Measurements from ENCODE around the gene MAPT.

- TF ChIP-seq POLR2A (IDR thresholded peaks at IDR 0.05; ENCODE audit: low read depth) (no peak), EP300 (IDR thresholded peaks at IDR 0.05) (no peak), CTCF (IDR thresholded peaks at IDR 0.05) (no peak)
These were observed 83.1 kb downstream of the MAPT start for GRCh38 chr17:45977506-45977824.
